Endothelial cell of umbilical vein (primary cell): ENCODE measurements around the gene TBC1D16.

Experiments
- MYC ChIP-seq: IDR thresholded peaks from one replicate; pipeline ENCODE4 v1.6.1; 2011; ENCODE audit warnings: mild to moderate bottlenecking, low read depth, low read length
- POLR2A ChIP-seq: IDR thresholded peaks from 2 replicates; pipeline ENCODE4 v1.6.1; 2012; ENCODE audit warnings: low read depth, mild to moderate bottlenecking, control low read depth, low read length
- TF ChIP-seq, protein P1 (sequence below), 2 donors: IDR thresholded peaks; 1 replicate in 1 of 2; 2 replicates in 1 of 2; pipeline ENCODE4 v1.5.1; 2011; ENCODE audit warnings: low read length in 2 of 2, mild to moderate bottlenecking in 2 of 2, moderate library complexity in 2 of 2, control low read depth in 1 of 2, inconsistent platforms in 1 of 2, low read depth in 1 of 2; ENCODE audit not compliant: insufficient read depth in 1 of 2; ENCODE audit errors: extremely low read depth in 1 of 2

DNA sequence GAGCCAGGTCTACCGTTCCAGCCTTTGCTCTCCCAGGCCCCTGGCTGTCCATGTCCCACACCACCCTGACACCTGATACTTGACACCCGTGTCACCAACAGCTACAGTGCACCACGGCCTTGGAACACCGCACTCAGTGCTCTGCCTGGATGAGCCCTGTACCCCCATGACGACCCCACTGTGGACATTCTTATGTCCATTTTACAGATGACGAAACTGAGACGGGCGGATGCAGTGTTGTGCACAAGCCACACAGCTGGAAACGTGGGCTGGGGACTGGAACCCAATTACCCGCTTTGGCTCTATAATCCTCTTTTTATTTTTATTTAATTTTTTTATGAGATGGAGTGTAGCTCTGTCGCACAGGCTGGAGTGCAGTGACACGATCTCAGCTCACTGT is 112.9 kb downstream of the TBC1D16 start:
- TF ChIP-seq POLR2A (no peak), MYC (no peak)
- TF ChIP-seq, protein P1, sequence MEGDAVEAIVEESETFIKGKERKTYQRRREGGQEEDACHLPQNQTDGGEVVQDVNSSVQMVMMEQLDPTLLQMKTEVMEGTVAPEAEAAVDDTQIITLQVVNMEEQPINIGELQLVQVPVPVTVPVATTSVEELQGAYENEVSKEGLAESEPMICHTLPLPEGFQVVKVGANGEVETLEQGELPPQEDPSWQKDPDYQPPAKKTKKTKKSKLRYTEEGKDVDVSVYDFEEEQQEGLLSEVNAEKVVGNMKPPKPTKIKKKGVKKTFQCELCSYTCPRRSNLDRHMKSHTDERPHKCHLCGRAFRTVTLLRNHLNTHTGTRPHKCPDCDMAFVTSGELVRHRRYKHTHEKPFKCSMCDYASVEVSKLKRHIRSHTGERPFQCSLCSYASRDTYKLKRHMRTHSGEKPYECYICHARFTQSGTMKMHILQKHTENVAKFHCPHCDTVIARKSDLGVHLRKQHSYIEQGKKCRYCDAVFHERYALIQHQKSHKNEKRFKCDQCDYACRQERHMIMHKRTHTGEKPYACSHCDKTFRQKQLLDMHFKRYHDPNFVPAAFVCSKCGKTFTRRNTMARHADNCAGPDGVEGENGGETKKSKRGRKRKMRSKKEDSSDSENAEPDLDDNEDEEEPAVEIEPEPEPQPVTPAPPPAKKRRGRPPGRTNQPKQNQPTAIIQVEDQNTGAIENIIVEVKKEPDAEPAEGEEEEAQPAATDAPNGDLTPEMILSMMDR (IDR thresholded peaks at IDR 0.05; ENCODE audit: extremely low read depth in 1 of 2, insufficient read depth in 1 of 2, low read depth in 1 of 2, low read length in 2 of 2): no peak
